ENCODE measurements around the gene CHMP5. TPM values are rescaled to one million over a fixed set of nuclear protein-coding genes. Genes with fewer than 3 reads are reported as not detected.

The CHMP5 gene
- total RNA-seq, 1 donor from 2014 or later: 173 TPM

DNA sequence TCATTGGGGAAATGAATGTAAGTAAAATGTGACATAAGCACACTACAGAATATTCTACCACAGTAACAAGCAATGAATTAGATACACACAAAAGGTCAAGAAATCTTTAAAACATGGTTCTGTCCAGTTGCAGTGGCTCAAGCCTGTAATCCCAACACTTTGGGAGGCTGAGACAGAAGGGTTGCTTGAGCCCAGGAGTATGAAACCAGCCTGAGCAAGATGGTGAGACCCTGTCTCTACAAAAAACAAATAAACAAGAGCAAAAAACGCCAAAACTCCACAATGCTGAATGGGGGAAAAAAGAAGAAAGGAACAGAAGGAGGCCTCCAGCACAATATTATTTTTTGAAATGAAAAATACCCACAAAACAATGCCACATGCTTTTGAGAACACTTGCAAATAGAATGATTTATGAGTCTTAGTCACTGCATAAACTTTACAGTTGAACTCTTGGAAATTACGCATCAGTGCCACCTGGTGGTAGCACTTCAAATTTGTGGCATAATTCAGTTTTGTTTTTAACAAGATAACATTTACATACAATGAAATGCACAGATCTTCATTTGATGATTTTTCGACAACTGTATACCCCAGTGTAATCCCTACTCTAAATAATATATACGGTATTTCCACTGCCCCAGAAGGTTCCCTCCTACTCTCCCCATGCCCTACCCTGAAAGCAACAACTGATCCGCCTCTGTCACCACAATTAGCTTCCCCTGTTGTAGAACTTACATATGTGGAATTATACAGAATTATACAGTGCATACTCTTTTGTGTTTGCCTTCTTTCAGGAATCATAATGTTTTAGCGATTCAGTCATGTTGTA, 39.3 kb upstream of the CHMP5 start:
- no peaks in the 10 kb centered on the region for H3K27me3 ChIP-seq (ENCODE audit: control insufficient read depth, insufficient read depth, low read length)
- FAIRE-seq: no peak
- DNase-seq (ENCODE audit: low read depth): peak; percentile 80
- no peaks in the 10 kb centered on the region for H3K36me3 ChIP-seq (ENCODE audit: control insufficient read depth, insufficient read depth, low read length)
- H3K4me3 ChIP-seq (ENCODE audit: low read depth, low read length): no peak overlapping the region
- TF ChIP-seq, protein P1, sequence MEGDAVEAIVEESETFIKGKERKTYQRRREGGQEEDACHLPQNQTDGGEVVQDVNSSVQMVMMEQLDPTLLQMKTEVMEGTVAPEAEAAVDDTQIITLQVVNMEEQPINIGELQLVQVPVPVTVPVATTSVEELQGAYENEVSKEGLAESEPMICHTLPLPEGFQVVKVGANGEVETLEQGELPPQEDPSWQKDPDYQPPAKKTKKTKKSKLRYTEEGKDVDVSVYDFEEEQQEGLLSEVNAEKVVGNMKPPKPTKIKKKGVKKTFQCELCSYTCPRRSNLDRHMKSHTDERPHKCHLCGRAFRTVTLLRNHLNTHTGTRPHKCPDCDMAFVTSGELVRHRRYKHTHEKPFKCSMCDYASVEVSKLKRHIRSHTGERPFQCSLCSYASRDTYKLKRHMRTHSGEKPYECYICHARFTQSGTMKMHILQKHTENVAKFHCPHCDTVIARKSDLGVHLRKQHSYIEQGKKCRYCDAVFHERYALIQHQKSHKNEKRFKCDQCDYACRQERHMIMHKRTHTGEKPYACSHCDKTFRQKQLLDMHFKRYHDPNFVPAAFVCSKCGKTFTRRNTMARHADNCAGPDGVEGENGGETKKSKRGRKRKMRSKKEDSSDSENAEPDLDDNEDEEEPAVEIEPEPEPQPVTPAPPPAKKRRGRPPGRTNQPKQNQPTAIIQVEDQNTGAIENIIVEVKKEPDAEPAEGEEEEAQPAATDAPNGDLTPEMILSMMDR (IDR thresholded peaks at IDR 0.05; ENCODE audit: insufficient read depth, low read length, severe bottlenecking): peak; percentile 46

DNA sequence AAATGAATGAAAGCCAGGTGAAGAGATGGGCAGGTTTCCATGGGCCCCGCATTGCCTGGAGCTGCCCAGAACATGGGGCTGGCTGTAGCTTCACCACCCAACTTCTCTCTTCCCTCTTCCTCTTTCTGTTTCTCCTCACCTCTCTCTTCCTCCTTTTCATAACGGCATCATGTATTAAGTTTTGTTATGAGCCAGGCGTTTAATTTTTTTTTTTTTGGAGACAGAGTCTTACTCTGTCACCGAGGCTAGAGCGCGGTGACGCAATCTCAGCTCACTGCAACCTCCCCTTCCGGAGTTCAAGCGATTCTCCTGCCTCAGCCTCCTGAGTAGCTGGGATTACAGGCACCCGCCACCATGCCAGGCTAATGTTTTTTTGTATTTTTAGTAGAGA, 37.8 kb upstream of the CHMP5 start:
- FAIRE-seq (no peak), DNase-seq (ENCODE audit: low read depth) (no peak)
- H3K4me3 ChIP-seq (ENCODE audit: low read depth, low read length): no peak overlapping the region

DNA sequence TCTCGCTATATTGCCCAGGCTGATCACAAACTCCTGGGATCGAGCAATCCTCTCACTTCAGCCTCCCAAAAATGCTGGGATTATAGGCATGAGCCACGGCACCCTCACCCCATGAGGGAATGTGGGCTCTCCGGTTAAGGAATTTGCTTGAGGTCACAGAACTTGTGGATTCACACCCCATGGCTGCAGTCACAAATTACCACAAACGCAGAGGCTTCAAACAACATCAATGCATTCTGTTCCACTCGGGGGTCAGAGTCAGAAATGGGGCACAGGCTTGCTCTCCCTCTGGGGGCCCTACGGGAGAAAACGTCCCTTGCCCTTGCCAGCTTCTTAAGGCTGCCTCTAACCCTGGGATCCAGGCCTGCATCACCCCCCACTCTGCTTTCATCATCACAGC, 37.1 kb upstream of the CHMP5 start:
- FAIRE-seq (no peak), DNase-seq (ENCODE audit: low read depth) (peak; percentile 21)
- Histone ChIP-seq H3K36me3 (ENCODE audit: control insufficient read depth, insufficient read depth, low read length) (no peaks in the 10 kb centered on the region), H3K27me3 (ENCODE audit: control insufficient read depth, insufficient read depth, low read length) (no peaks in the 10 kb centered on the region), H3K4me3 (ENCODE audit: low read depth, low read length) (no peak overlapping the region)
- TF ChIP-seq, protein P1 (IDR thresholded peaks at IDR 0.05; ENCODE audit: insufficient read depth, low read length, severe bottlenecking): no peak

More for the DNA sequence above, 37.8 kb upstream of the CHMP5 start:
- TF ChIP-seq, protein P1 (IDR thresholded peaks at IDR 0.05; ENCODE audit: insufficient read depth, low read length, severe bottlenecking): no peak
- Histone ChIP-seq H3K36me3 (ENCODE audit: control insufficient read depth, insufficient read depth, low read length) (no peaks in the 10 kb centered on the region), H3K27me3 (ENCODE audit: control insufficient read depth, insufficient read depth, low read length) (no peaks in the 10 kb centered on the region)

DNA sequence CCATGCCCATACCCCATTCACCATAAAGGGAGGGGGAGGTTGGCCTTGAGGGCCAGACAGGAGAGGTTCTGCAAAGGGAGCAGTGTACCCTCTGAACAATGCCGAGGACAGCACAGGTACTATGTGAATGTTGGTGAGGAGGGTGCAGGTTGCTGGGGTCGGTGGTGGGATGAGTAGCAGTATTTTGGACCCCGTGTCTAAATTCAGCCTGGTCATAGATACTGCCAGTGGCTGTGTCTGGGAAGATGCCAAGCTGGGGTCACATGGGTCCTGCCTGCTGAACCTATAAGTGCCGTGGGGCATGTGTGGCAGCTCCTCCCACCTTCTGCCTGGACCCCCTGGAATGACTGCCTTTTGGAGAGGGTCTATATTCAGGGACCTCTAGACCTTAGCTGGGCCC, 36.2 kb upstream of the CHMP5 start:
- no peak for DNase-seq (ENCODE audit: low read depth)
- FAIRE-seq: no peak
- Histone ChIP-seq H3K36me3 (ENCODE audit: control insufficient read depth, insufficient read depth, low read length) (no peaks in the 10 kb centered on the region), H3K27me3 (ENCODE audit: control insufficient read depth, insufficient read depth, low read length) (no peaks in the 10 kb centered on the region), H3K4me3 (ENCODE audit: low read depth, low read length) (no peak overlapping the region)
- TF ChIP-seq, protein P1 (IDR thresholded peaks at IDR 0.05; ENCODE audit: insufficient read depth, low read length, severe bottlenecking): no peak

DNA sequence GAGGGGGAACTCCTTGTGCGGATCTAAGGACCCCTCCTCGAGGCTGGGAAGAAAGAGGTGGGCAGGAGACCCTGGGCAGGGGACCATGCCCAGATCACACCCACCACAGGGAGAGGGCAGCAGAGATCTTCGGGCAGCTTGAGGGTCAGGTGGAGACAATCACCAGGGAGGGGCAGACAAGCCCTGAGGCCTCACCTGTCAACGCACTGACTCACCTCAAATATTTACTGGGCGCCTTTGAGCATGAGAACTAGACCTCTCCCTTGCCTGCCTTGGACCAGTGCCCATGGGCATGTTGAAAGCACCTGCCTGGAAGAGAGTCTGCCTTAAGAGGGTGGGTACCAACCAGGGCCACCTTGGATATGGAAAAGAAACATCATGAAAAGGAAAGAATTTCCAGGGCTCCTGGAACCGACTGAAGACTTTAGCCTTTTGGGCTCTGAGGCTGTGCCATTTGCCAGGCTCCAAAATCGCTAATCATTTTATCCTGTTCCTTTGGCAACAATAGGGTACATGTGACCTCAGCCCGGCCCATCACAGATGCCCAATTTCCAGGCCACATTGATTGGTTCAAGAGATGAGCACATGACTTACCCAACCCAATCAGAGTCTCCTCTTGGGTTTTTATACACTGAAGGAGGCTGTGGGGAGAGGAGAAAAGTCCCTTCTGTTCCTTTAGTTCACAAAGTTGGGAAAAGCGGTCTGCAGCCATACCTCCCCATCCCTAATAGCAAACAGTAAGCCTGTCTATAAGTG, 35.3 kb upstream of the CHMP5 start:
- H3K4me3 ChIP-seq (ENCODE audit: low read depth, low read length): no peak overlapping the region
- no peaks in the 10 kb centered on the region for H3K36me3 ChIP-seq (ENCODE audit: control insufficient read depth, insufficient read depth, low read length)
- H3K27me3 ChIP-seq (ENCODE audit: control insufficient read depth, insufficient read depth, low read length): no peaks in the 10 kb centered on the region
- TF ChIP-seq, protein P1 (IDR thresholded peaks at IDR 0.05; ENCODE audit: insufficient read depth, low read length, severe bottlenecking): peak; percentile 94
- FAIRE-seq: peak; percentile 88
- peak; percentile 98 for DNase-seq (ENCODE audit: low read depth)

Data from bronchial epithelial cell (primary cell).